H1 (cell line): ENCODE results near the gene IKBIP. TPM values are rescaled to one million over a fixed set of nuclear protein-coding genes. Genes with fewer than 3 reads are reported as not detected.
A peak's percentile ranks its signal among the peaks of the same experiment; 100 is the strongest.

ENCODE experiments used
- CTCF ChIA-PET: fragments of 300-600 bp; sonication (Branson Sonifier 250); formaldehyde crosslinking; loops from one replicate; lab custom pipeline; 2021; ENCODE audit not compliant: partially characterized antibody; lab: Charles Lee
- POLR2A ChIA-PET: fragments of 300-600 bp; sonication (Branson Sonifier 250); formaldehyde crosslinking; loops from one replicate; lab custom pipeline; 2021; ENCODE audit warnings: inconsistent platforms; ENCODE audit not compliant: partially characterized antibody; lab: Charles Lee
- DNase-seq, 2 experiments: peaks; one replicate each; pipeline versions ENCODE4 v3.0.0 to v3.0.0-alpha.2; 2010 to 2022; ENCODE audit warnings: low spot score in 2 of 2, low read depth in 1 of 2, mixed read lengths in 1 of 2
- FAIRE-seq: peaks from 2 replicates; lab custom pipeline; 2011; peaks lifted over from hg19 to GRCh38; lab: Jason Lieb, UNC
- H2AFZ ChIP-seq: 2 replicates; pipeline ENCODE4 v1.8.1; 2012; ENCODE audit warnings: low read length, inconsistent platforms
- H2AK5ac ChIP-seq: 2 replicates; pipeline ENCODE4 v1.6.1; 2013; ENCODE audit warnings: low read depth, low read length
- H2BK120ac ChIP-seq: replicated peaks from 2 replicates; pipeline ENCODE3; 2013; ENCODE audit warnings: low read depth, low read length, inconsistent platforms
- H2BK12ac ChIP-seq: 2 replicates; pipeline ENCODE4 v1.6.1; 2013; ENCODE audit warnings: low read depth, low read length
- H2BK15ac ChIP-seq: 2 replicates; pipeline ENCODE4 v1.6.1; 2013; ENCODE audit warnings: low read length
- H2BK20ac ChIP-seq: 2 replicates; pipeline ENCODE4 v1.6.1; 2013; ENCODE audit warnings: low read length
- H2BK5ac ChIP-seq: 2 replicates; pipeline ENCODE4 v1.6.1; 2013; ENCODE audit warnings: low read depth, low read length
- H3K14ac ChIP-seq: 2 replicates; pipeline ENCODE4 v1.6.1; 2013; ENCODE audit warnings: inconsistent platforms; ENCODE audit not compliant: insufficient read length
- H3K18ac ChIP-seq: 2 replicates; pipeline ENCODE4 v1.6.1; 2013; ENCODE audit warnings: low read length; ENCODE audit errors: extremely low read depth
- H3K23ac ChIP-seq: 2 replicates; pipeline ENCODE4 v1.6.1; 2013; ENCODE audit warnings: inconsistent platforms; ENCODE audit not compliant: insufficient read length
- H3K23me2 ChIP-seq: 2 replicates; pipeline ENCODE4 v1.6.1; 2013; ENCODE audit warnings: low read depth, low read length
- H3K27ac ChIP-seq: 2 replicates; pipeline ENCODE4 v1.6.1; 2011; ENCODE audit warnings: low read depth, low read length, inconsistent platforms
- H3K27me3 ChIP-seq, 4 experiments: replicated peaks in 1 of 4; 1 replicate in 1 of 4; 2 replicates in 3 of 4; pipeline versions ENCODE4 v1.6.1 to v1.8.1; 2011 to 2013; ENCODE audit warnings: low read length in 3 of 4, mild to moderate bottlenecking in 3 of 4, inconsistent platforms in 2 of 4, mixed read lengths in 2 of 4, moderate library complexity in 1 of 4; ENCODE audit not compliant: control insufficient read depth in 3 of 4, insufficient read depth in 3 of 4; ENCODE audit errors: extremely low read depth in 1 of 4
- H3K36me3 ChIP-seq, 4 experiments: 2 replicates each; pipeline versions ENCODE4 v1.6.1 to v1.8.1; 2011 to 2013; ENCODE audit warnings: mild to moderate bottlenecking in 4 of 4, low read length in 3 of 4, moderate library complexity in 2 of 4, control low read depth in 1 of 4, inconsistent platforms in 1 of 4; ENCODE audit not compliant: insufficient read depth in 4 of 4, control insufficient read depth in 2 of 4
- H3K4ac ChIP-seq: replicated peaks from 2 replicates; pipeline ENCODE3; 2013; ENCODE audit warnings: low read length, low read depth, mixed read lengths, inconsistent platforms; ENCODE audit not compliant: insufficient read length
- H3K4me1 ChIP-seq, 4 experiments: replicated peaks in 1 of 4; 1 replicate in 1 of 4; 2 replicates in 3 of 4; pipeline versions ENCODE4 v1.6.1 to v1.8.1; 2011 to 2013; ENCODE audit warnings: low read length in 3 of 4, inconsistent platforms in 2 of 4, mixed read lengths in 1 of 4; ENCODE audit not compliant: insufficient read depth in 4 of 4, control insufficient read depth in 3 of 4
- H3K4me2 ChIP-seq, 2 experiments: 2 replicates each; pipeline versions ENCODE4 v1.6.1 to v1.8.1; 2011 to 2013; ENCODE audit warnings: low read depth in 2 of 2, low read length in 2 of 2, control low read depth in 1 of 2, inconsistent platforms in 1 of 2, mild to moderate bottlenecking in 1 of 2; ENCODE audit not compliant: insufficient read depth in 1 of 2
- H3K4me3 ChIP-seq, 4 experiments: fragments of 200-600, 300-600 bp in 1 of 4; sonication (generic), shearing (Covaris generic), sonication (Bioruptor Twin) in 1 of 4; 2 replicates each; pipeline versions ENCODE4 v1.5.1 to v1.8.1; 2011 to 2016; ENCODE audit warnings: low read length in 4 of 4, low read depth in 3 of 4, control low read depth in 2 of 4, inconsistent platforms in 2 of 4, mild to moderate bottlenecking in 2 of 4, mixed read lengths in 1 of 4, moderate library complexity in 1 of 4; ENCODE audit not compliant: insufficient read depth in 2 of 4; ENCODE audit errors: extremely low read depth in 1 of 4
- H3K56ac ChIP-seq: replicated peaks from 2 replicates; pipeline ENCODE3; 2013; ENCODE audit warnings: low read depth, mild to moderate bottlenecking, mixed read lengths, low read length, inconsistent platforms; ENCODE audit not compliant: insufficient read length
- H3K79me1 ChIP-seq: 2 replicates; pipeline ENCODE4 v1.6.1; 2013; ENCODE audit warnings: low read depth, low read length, control low read depth
- H3K79me2 ChIP-seq, 2 experiments: 2 replicates each; pipeline versions ENCODE4 v1.6.1 to v1.8.1; 2012 to 2013; ENCODE audit warnings: low read length in 2 of 2, mild to moderate bottlenecking in 2 of 2, inconsistent platforms in 1 of 2; ENCODE audit not compliant: insufficient read depth in 2 of 2, control insufficient read depth in 1 of 2
- H3K9ac ChIP-seq, 4 experiments: replicated peaks in 1 of 4; 1 replicate in 1 of 4; 2 replicates in 3 of 4; pipeline versions ENCODE4 v1.6.1 to v1.8.1; 2011 to 2013; ENCODE audit warnings: low read depth in 3 of 4, low read length in 3 of 4, control low read depth in 2 of 4, mild to moderate bottlenecking in 2 of 4, moderate library complexity in 2 of 4, inconsistent platforms in 1 of 4; ENCODE audit errors: extremely low read depth in 1 of 4
- H3K9me3 ChIP-seq, 2 experiments: 2 replicates each; pipeline versions ENCODE4 v1.6.1 to v1.8.1; 2012 to 2013; ENCODE audit warnings: mild to moderate bottlenecking in 2 of 2, moderate library complexity in 2 of 2, control low read depth in 1 of 2, inconsistent platforms in 1 of 2, low read depth in 1 of 2, low read length in 1 of 2, mixed read lengths in 1 of 2; ENCODE audit not compliant: insufficient read depth in 2 of 2
- H4K20me1 ChIP-seq, 2 experiments: replicated peaks in 1 of 2; 2 replicates each; pipeline versions ENCODE3 to v1.8.1; 2011 to 2013; ENCODE audit warnings: inconsistent platforms in 2 of 2, low read length in 2 of 2, mild to moderate bottlenecking in 1 of 2; ENCODE audit not compliant: insufficient read depth in 2 of 2, control insufficient read depth in 1 of 2
- H4K5ac ChIP-seq: 2 replicates; pipeline ENCODE4 v1.6.1; 2013; ENCODE audit warnings: low read length, low read depth, mixed read lengths, inconsistent platforms; ENCODE audit not compliant: insufficient read length
- H4K8ac ChIP-seq: 2 replicates; pipeline ENCODE4 v1.8.0; 2013; ENCODE audit warnings: mild to moderate bottlenecking, moderate library complexity, low read length, inconsistent platforms; ENCODE audit not compliant: insufficient read depth; ENCODE audit errors: extremely low read depth
- H4K91ac ChIP-seq: replicated peaks from 2 replicates; pipeline ENCODE3; 2013; ENCODE audit warnings: low read length, mixed read lengths, inconsistent platforms; ENCODE audit not compliant: insufficient read length
- ASH2L ChIP-seq: fragments of 200-600, 300-600 bp; sonication (generic); IDR thresholded peaks from one replicate; pipeline ENCODE4 v1.7.1; 2017; ENCODE audit warnings: low read length
- KDM1A ChIP-seq: fragments of 200-600, 300-600 bp; sonication (generic); IDR thresholded peaks from 2 replicates; pipeline ENCODE4 v1.7.1; 2016; ENCODE audit warnings: mild to moderate bottlenecking, low read length, borderline replicate concordance
- PHF8 ChIP-seq: fragments of 200-600 bp; sonication (generic); conservative IDR thresholded peaks from 2 replicates; pipeline ENCODE4 v1.7.1; 2012; ENCODE audit warnings: low read depth, mild to moderate bottlenecking, inconsistent platforms, low read length, moderate library complexity
- RNF2 ChIP-seq: fragments of 200-900, 300-1000 bp; sonication (generic); IDR thresholded peaks from 2 replicates; pipeline ENCODE4 v1.7.1; 2016; ENCODE audit warnings: borderline replicate concordance, low read depth, mild to moderate bottlenecking, antibody characterized with exemption, low read length; ENCODE audit not compliant: poor library complexity, severe bottlenecking; ENCODE audit errors: missing control alignments
- SIN3A ChIP-seq, 2 experiments: IDR thresholded peaks in 1 of 2; conservative IDR thresholded peaks in 1 of 2; 2 replicates each; pipeline ENCODE4 v1.6.1; 2011 to 2012; ENCODE audit warnings: low read length in 2 of 2, improper control_type of control experiment in 1 of 2, low read depth in 1 of 2, mild to moderate bottlenecking in 1 of 2
- SIX5 ChIP-seq: IDR thresholded peaks from 2 replicates; pipeline ENCODE4 v1.6.1; 2011; ENCODE audit warnings: mild to moderate bottlenecking, low read depth, low read length
- TAF7 ChIP-seq: optimal IDR thresholded peaks from 2 replicates; pipeline ENCODE3; 2011; ENCODE audit warnings: low read depth, mild to moderate bottlenecking, inconsistent platforms, low read length, moderate library complexity, borderline replicate concordance
- WGBS, 2 experiments: shearing (Covaris generic) in 1 of 2; methylation state at CpG; one replicate each; pipeline versions ENCODE4 v1.1.6 to v1.1.7; 2013 to 2015; ENCODE audit warnings: low lambda C conversion rate in 2 of 2, mixed read lengths in 2 of 2, inconsistent platforms in 1 of 2, low coverage in 1 of 2, missing lambda C conversion rate in 1 of 2; ENCODE audit not compliant: insufficient replicate concordance in 2 of 2, insufficient coverage in 1 of 2, insufficient read length in 1 of 2; ENCODE audit errors: extremely low coverage in 1 of 2, missing lambda C conversion rate in 1 of 2; 5-methylcytosine and 5-hydroxymethylcytosine counted together
- long read RNA-seq, 2 experiments: library from RNA in 1 of 2; library from capped mRNA in 1 of 2; stranded (forward); transcript quantifications; one replicate each; pipeline ENCODE4 v2.0.0, GENCODE V29; 2021; ENCODE audit warnings: inconsistent platforms in 1 of 2
- polyA minus RNA-seq, 3 experiments: library from RNA; depleted of rRNA, polyadenylated mRNA; stranded (reverse); fragments of >200 nt; gene quantifications; 1 replicate in 2 of 3; 2 replicates in 1 of 3; pipeline ENCODE4 v1.2.3, GENCODE V29; 2011
- polyA plus RNA-seq, 7 experiments: library from polyadenylated mRNA; depleted of rRNA in 3 of 7; stranded (reverse) in 5 of 7; unstranded in 2 of 7; fragments of >200 nt in 5 of 7; fragments of 200-250 nt in 2 of 7; gene quantifications; 1 replicate in 5 of 7; 2 replicates in 1 of 7; 4 replicates in 1 of 7; pipeline versions ENCODE4 v1.2.1 to v1.2.3, GENCODE V29; 2011 to 2013; ENCODE audit warnings: missing spikeins in 2 of 7, mixed read lengths in 2 of 7
- total RNA-seq: library from RNA; stranded (reverse); fragmentation: NEBNext Ultra II Directional; extraction: Animal tissue kit (Norgen Biotek cat#: 25700); gene quantifications from 2 replicates; pipeline ENCODE4 v1.2.1, GENCODE V29; 2021

IKBIP gene
- 10.4 and 12.4 TPM in 2 replicates for total RNA-seq
- polyA plus RNA-seq (2011; rRNA removed) = 2.2 and 2.7 TPM in 2 replicates
- 4.9 TPM for polyA plus RNA-seq (2011; cell fraction: cytosol; rRNA removed)
- 3.0 TPM for polyA plus RNA-seq (2011; cell fraction: nucleus; rRNA removed)
- polyA plus RNA-seq (2012, experiment 1 of 2) = 5.0 to 9.6 TPM (median 5.4 TPM) in 4 replicates
- polyA plus RNA-seq (2012, experiment 2 of 2) = 1.3 TPM
- 24.0 TPM for polyA plus RNA-seq (2013, experiment 1 of 2)
- 26.4 TPM for polyA plus RNA-seq (2013, experiment 2 of 2)
- polyA minus RNA-seq (2011; rRNA and poly(A)+ RNA removed) = 0.98 and 1.3 TPM in 2 replicates
- polyA minus RNA-seq (2011; cell fraction: cytosol; rRNA and poly(A)+ RNA removed) = 2.8 TPM
- polyA minus RNA-seq (2011; cell fraction: nucleus; rRNA and poly(A)+ RNA removed) = 4.1 TPM
- long read RNA-seq, experiment 1, partial matches to known transcripts = 5 of 13 reads
- long read RNA-seq, experiment 1, other reads (novel, unspliced or antisense) = 1 of 13 reads
- long read RNA-seq, experiment 2, partial matches to known transcripts = 0 of 6 reads
- long read RNA-seq, experiment 2, other reads (novel, unspliced or antisense) = 6 of 6 reads

- peaks cover 8% of the 10 kb centered on the region for H3K23me2 ChIP-seq
- TF ChIP-seq SIX5 (no peak), SIN3A (conservative IDR thresholded peaks at IDR 0.05 in 1 of 2, IDR thresholded peaks at IDR 0.05 in 1 of 2; ENCODE audit: low read depth in 1 of 2, low read length in 2 of 2) (peak; percentile 22 to 85; a peak in 2 of 4 replicates), KDM1A (no peak), PHF8 (peak; percentile 41; the same call in 1 of the 2 replicates), TAF7 (peak; percentile 17), RNF2 (no peak), ASH2L (peak; percentile 84)
These were observed at the start of gene IKBIP, which contains the start of gene APAF1 for GRCh38 chr12:98644712-98645571. TSS of gene IKBIP (minus strand) at chr12:98644788. CDS start at chr12:98644701, 87 bp downstream. TSS of gene APAF1 (plus strand) at chr12:98645290. CDS start at chr12:98648360, 3,070 bp downstream.

More at GRCh38 chr12:98644712-98645571, at the start of gene IKBIP, which contains the start of gene APAF1:
- ChIA-PET CTCF (interaction anchor here (1.4 kb wide), 2 partner anchors 9 to 13 kb away, joined by 3 read pairs; no protein-coding TSS in a partner anchor), POLR2A (interaction anchor here (0.6 to 1.7 kb wide), 8 partner anchors 8 to 132 kb away, joined by 3 to 7 read pairs (median 4); partner anchors contain the start of genes SLC25A3 and TMPO)
- Histone ChIP-seq H3K9ac (peak within 1 kb of the TSS; percentile 62 to 86 (median 76); a peak in 6 of 7 replicates), H4K8ac (peak within 1 kb of the TSS; percentile 76; the same call in 1 of the 2 replicates), H3K79me2 (peaks cover 0 to 16% of the 10 kb centered on the region in 2 experiments; a peak in 2 of 4 replicates), H2AK5ac (no peak within 1 kb of the TSS), H2BK5ac (peak within 1 kb of the TSS; percentile 78; the same call in 1 of the 2 replicates), H3K56ac (peak within 1 kb of the TSS; percentile 77), H2BK120ac (no peak within 1 kb of the TSS), H2BK12ac (no peak within 1 kb of the TSS), H2AFZ (peak within 1 kb of the TSS; percentile 72), H3K79me1 (no peaks in the 10 kb centered on the region; the same call in 1 of the 2 replicates), H4K91ac (no peak within 1 kb of the TSS), H3K27ac (peak within 1 kb of the TSS; percentile 15; the same call in 1 of the 2 replicates), H3K27me3 (no peaks in the 10 kb centered on the region), H3K4ac (peak within 1 kb of the TSS; percentile 48), H3K9me3 (no peaks in the 10 kb centered on the region), H3K36me3 (peaks cover 3 to 10% (median 5%) of the 10 kb centered on the region in 4 experiments; a peak in 7 of 8 replicates), H3K4me2 (peak within 1 kb of the TSS; percentile 73 to 92), H2BK20ac (no peak within 1 kb of the TSS), H3K23ac (no peak within 1 kb of the TSS), H2BK15ac (no peak within 1 kb of the TSS), H3K4me3 (peak within 1 kb of the TSS; percentile 78 to 95 (median 88)), H3K18ac (peak within 1 kb of the TSS; percentile 96), H3K4me1 (no peaks in the 10 kb centered on the region; a peak in 1 of 7 replicates), H4K5ac (peak within 1 kb of the TSS; percentile 59), H4K20me1 (peaks cover 0 to 2% of the 10 kb centered on the region in 2 experiments), H3K14ac (no peak within 1 kb of the TSS)
- FAIRE-seq (no peak), DNase-seq (peak; percentile 79 to 97)
- 2% methylated on average over 44 of the region's 91 CpGs; no CpG with 5 or more reads in 1 of the 2 experiments for WGBS, 2 experiments
